CD14-positive monocyte (primary cell): ENCODE results near the gene TUBB4B. TPM values are rescaled to one million over a fixed set of nuclear protein-coding genes. Genes with fewer than 3 reads are reported as not detected.

Experiments
- DNase-seq, 3 donors: peaks; one replicate each; pipeline ENCODE4 v3.0.0-alpha.2; 2011 to 2022
- H2AFZ ChIP-seq: 2 replicates; pipeline ENCODE4 v1.6.0; 2012; ENCODE audit warnings: mild to moderate bottlenecking, low read depth, low read length, inconsistent platforms; ENCODE audit not compliant: insufficient read depth, poor library complexity, severe bottlenecking
- H3K27ac ChIP-seq, 2 donors: 1 replicate in 1 of 2; 2 replicates in 1 of 2; pipeline ENCODE4 v1.5.1; 2012 to 2013; ENCODE audit warnings: low read length in 2 of 2, control low read depth in 1 of 2, inconsistent platforms in 1 of 2, low read depth in 1 of 2, mild to moderate bottlenecking in 1 of 2
- H3K27me3 ChIP-seq, 2 donors: one replicate each; pipeline versions ENCODE4 v1.6.0 to v1.6.1; 2011 to 2013; ENCODE audit warnings: low read length in 2 of 2; ENCODE audit not compliant: control insufficient read depth in 2 of 2, insufficient read depth in 2 of 2
- H3K36me3 ChIP-seq, 2 donors: replicated peaks in 1 of 2; 1 replicate in 1 of 2; 2 replicates in 1 of 2; pipeline versions ENCODE4 v1.5.1 to v1.6.1; 2012 to 2013; ENCODE audit warnings: low read length in 2 of 2, control low read depth in 1 of 2, inconsistent platforms in 1 of 2, mild to moderate bottlenecking in 1 of 2; ENCODE audit not compliant: insufficient read depth in 2 of 2, control insufficient read depth in 1 of 2
- H3K4me1 ChIP-seq, 2 donors: 1 replicate in 1 of 2; 2 replicates in 1 of 2; pipeline versions ENCODE4 v1.5.1 to v1.6.1; 2012 to 2013; ENCODE audit warnings: low read length in 2 of 2, control low read depth in 1 of 2, inconsistent platforms in 1 of 2, mild to moderate bottlenecking in 1 of 2, moderate library complexity in 1 of 2; ENCODE audit not compliant: insufficient read depth in 2 of 2, control insufficient read depth in 1 of 2
- H3K4me2 ChIP-seq: replicated peaks from 2 replicates; pipeline ENCODE3; 2012; ENCODE audit warnings: low read length, moderate library complexity, mild to moderate bottlenecking; ENCODE audit not compliant: poor library complexity, severe bottlenecking; ENCODE audit errors: extremely low read depth
- H3K4me3 ChIP-seq, 3 experiments: fragments of 200-600 bp in 1 of 3; sonication (generic) in 1 of 3; replicated peaks in 1 of 3; 1 replicate in 2 of 3; 2 replicates in 1 of 3; pipeline ENCODE4 v1.5.1; 2011 to 2013; ENCODE audit warnings: low read length in 3 of 3, mild to moderate bottlenecking in 3 of 3, control low read depth in 2 of 3, low read depth in 2 of 3, inconsistent platforms in 1 of 3, moderate library complexity in 1 of 3
- H3K79me2 ChIP-seq: 2 replicates; pipeline ENCODE4 v1.6.0; 2012; ENCODE audit warnings: mild to moderate bottlenecking, control low read depth, inconsistent platforms, low read length, moderate library complexity; ENCODE audit not compliant: insufficient read depth
- H3K9ac ChIP-seq: 2 replicates; pipeline ENCODE4 v1.6.0; 2017; ENCODE audit warnings: low read length, mild to moderate bottlenecking; ENCODE audit not compliant: insufficient read depth, poor library complexity, severe bottlenecking
- H3K9me3 ChIP-seq, 2 donors: replicated peaks in 1 of 2; 1 replicate in 1 of 2; 2 replicates in 1 of 2; pipeline versions ENCODE4 v1.5.1 to v1.6.1; 2012 to 2013; ENCODE audit warnings: low read length in 2 of 2, control low read depth in 1 of 2; ENCODE audit not compliant: control insufficient read depth in 1 of 2, insufficient read depth in 1 of 2
- H4K20me1 ChIP-seq: 2 replicates; pipeline ENCODE4 v1.6.0; 2012; ENCODE audit warnings: mild to moderate bottlenecking, low read length, control low read depth, moderate library complexity; ENCODE audit not compliant: insufficient read depth
- H3K27ac Mint-ChIP-seq, 7 donors: one replicate each; pipeline ENCODE4 v1.8.0; 2020; ENCODE audit warnings: mild to moderate bottlenecking in 7 of 7, mixed read lengths in 7 of 7, moderate library complexity in 6 of 7, inconsistent platforms in 2 of 7
- H3K27me3 Mint-ChIP-seq, 3 donors: one replicate each; pipeline ENCODE4 v1.8.0; 2021 to 2022; ENCODE audit warnings: low read depth in 3 of 3, mild to moderate bottlenecking in 3 of 3, mixed read lengths in 3 of 3, moderate library complexity in 3 of 3, inconsistent platforms in 1 of 3
- H3K36me3 Mint-ChIP-seq, 2 donors: one replicate each; pipeline ENCODE4 v1.8.0; 2020; ENCODE audit warnings: mixed read lengths in 2 of 2, inconsistent platforms in 1 of 2, mild to moderate bottlenecking in 1 of 2
- H3K4me1 Mint-ChIP-seq: one replicate; pipeline ENCODE4 v1.8.0; 2020; ENCODE audit warnings: mild to moderate bottlenecking, mixed read lengths
- H3K4me3 Mint-ChIP-seq, 2 donors: one replicate each; pipeline ENCODE4 v1.8.0; 2020; ENCODE audit warnings: mild to moderate bottlenecking in 2 of 2, mixed read lengths in 2 of 2, moderate library complexity in 1 of 2
- H3K9me3 Mint-ChIP-seq, 7 donors: one replicate each; pipeline ENCODE4 v1.8.0; 2020 to 2022; ENCODE audit warnings: mixed read lengths in 7 of 7, mild to moderate bottlenecking in 6 of 7, moderate library complexity in 6 of 7, inconsistent platforms in 2 of 7
- CTCF ChIP-seq: fragments of 200-600 bp; IDR thresholded peaks from one replicate; pipeline ENCODE4 v1.8.0; 2022; ENCODE audit warnings: antibody characterized with exemption, mild to moderate bottlenecking
- WGBS: methylation state at CpG from one replicate; pipeline ENCODE4 v1.1.5; 2013; ENCODE audit warnings: missing lambda C conversion rate; ENCODE audit not compliant: insufficient coverage; 5-methylcytosine and 5-hydroxymethylcytosine counted together
- intact Hi-C, 2 donors: fragments of 100-400 bp; cut with micrococcal nuclease; formaldehyde crosslinking; loops; one replicate each; pipeline versions ENCODE4 v1.15.0 to v1.15.1; 2023
- polyA plus RNA-seq, 3 donors: library from polyadenylated mRNA; depleted of rRNA in 1 of 3; unstranded in 2 of 3; stranded (reverse) in 1 of 3; fragments of 300-500 nt in 2 of 3; fragments of >200 nt in 1 of 3; fragmentation: Illumina TruSeq in 2 of 3; gene quantifications; 1 replicate in 2 of 3; 2 replicates in 1 of 3; pipeline ENCODE4 v1.2.3, GENCODE V29; 2012 to 2021

TUBB4B gene
- polyA plus RNA-seq, 3 donors: 58.1 to 284 (median 70.8) TPM

GRCh38 chr9:137193771-137194170 is 47.3 kb upstream of the TUBB4B start:
- 96% methylated on average over 10 of the region's 14 CpGs for WGBS
- Mint-ChIP-seq H3K27me3 (no peaks in the 10 kb centered on the region), H3K9me3 (peaks cover 0 to 2% (median 0%) of the 10 kb centered on the region in 7 donors), H3K4me3 (no peak overlapping the region), H3K4me1 (peaks cover 26% of the 10 kb centered on the region), H3K27ac (no peak overlapping the region), H3K36me3 (peaks cover 6 to 30% of the 10 kb centered on the region in 2 donors)
- no peak overlapping the region for H3K4me3 ChIP-seq
- H3K27ac ChIP-seq: no peak overlapping the region
- peaks cover 17 to 23% of the 10 kb centered on the region in 2 donors for H3K36me3 ChIP-seq
- intact Hi-C loops: no loop called here
- no peak for TF ChIP-seq CTCF
- H2AFZ ChIP-seq: no peak overlapping the region
- no peaks in the 10 kb centered on the region for H3K9me3 ChIP-seq
- peaks cover 41% of the 10 kb centered on the region for H4K20me1 ChIP-seq
- H3K4me1 ChIP-seq: peaks cover 21 to 30% of the 10 kb centered on the region in 2 donors
- H3K79me2 ChIP-seq: peaks cover 29% of the 10 kb centered on the region
- no peaks in the 10 kb centered on the region for H3K27me3 ChIP-seq
- H3K9ac ChIP-seq: no peak overlapping the region
- no peak for DNase-seq
- no peak overlapping the region for H3K4me2 ChIP-seq

GRCh38 chr9:137194388-137194787 is 46.7 kb upstream of the TUBB4B start:
- Histone ChIP-seq H3K27me3 (peaks cover 0 to 1% of the 10 kb centered on the region in 2 donors), H3K36me3 (peaks cover 17 to 23% of the 10 kb centered on the region in 2 donors), H3K4me3 (no peak overlapping the region), H3K27ac (no peak overlapping the region), H4K20me1 (peaks cover 41% of the 10 kb centered on the region), H2AFZ (no peak overlapping the region), H3K9ac (no peak overlapping the region), H3K4me1 (peaks cover 23 to 30% of the 10 kb centered on the region in 2 donors), H3K79me2 (peaks cover 27% of the 10 kb centered on the region), H3K9me3 (no peaks in the 10 kb centered on the region), H3K4me2 (no peak overlapping the region)
- Mint-ChIP-seq H3K4me1 (peaks cover 23% of the 10 kb centered on the region), H3K36me3 (peaks cover 6 to 30% of the 10 kb centered on the region in 2 donors), H3K27ac (no peak overlapping the region), H3K4me3 (no peak overlapping the region), H3K9me3 (peaks cover 0 to 2% (median 0%) of the 10 kb centered on the region in 7 donors), H3K27me3 (peaks cover 0 to 1% (median 0%) of the 10 kb centered on the region in 3 donors)
- intact Hi-C loops: no loop called here
- 89% methylated on average over 14 of the region's 16 CpGs for WGBS
- TF ChIP-seq CTCF: no peak
- DNase-seq: no peak
